HG03342 (cell line): ENCODE data around the gene HLA-DQB1.
"Not testable (repeated sequence)": the region's sequence is repeated elsewhere in the genome, so short reads cannot be mapped to it uniquely, and the experiment has no call there.

Source experiments
- ATAC-seq: cut with Tn5 transposase; IDR thresholded peaks from one replicate; pipeline ENCODE4 v1.9.1; 2021; ENCODE audit warnings: mild to moderate bottlenecking, moderate library complexity; ENCODE audit not compliant: unreplicated experiment

The HLA-DQB1 gene

DNA sequence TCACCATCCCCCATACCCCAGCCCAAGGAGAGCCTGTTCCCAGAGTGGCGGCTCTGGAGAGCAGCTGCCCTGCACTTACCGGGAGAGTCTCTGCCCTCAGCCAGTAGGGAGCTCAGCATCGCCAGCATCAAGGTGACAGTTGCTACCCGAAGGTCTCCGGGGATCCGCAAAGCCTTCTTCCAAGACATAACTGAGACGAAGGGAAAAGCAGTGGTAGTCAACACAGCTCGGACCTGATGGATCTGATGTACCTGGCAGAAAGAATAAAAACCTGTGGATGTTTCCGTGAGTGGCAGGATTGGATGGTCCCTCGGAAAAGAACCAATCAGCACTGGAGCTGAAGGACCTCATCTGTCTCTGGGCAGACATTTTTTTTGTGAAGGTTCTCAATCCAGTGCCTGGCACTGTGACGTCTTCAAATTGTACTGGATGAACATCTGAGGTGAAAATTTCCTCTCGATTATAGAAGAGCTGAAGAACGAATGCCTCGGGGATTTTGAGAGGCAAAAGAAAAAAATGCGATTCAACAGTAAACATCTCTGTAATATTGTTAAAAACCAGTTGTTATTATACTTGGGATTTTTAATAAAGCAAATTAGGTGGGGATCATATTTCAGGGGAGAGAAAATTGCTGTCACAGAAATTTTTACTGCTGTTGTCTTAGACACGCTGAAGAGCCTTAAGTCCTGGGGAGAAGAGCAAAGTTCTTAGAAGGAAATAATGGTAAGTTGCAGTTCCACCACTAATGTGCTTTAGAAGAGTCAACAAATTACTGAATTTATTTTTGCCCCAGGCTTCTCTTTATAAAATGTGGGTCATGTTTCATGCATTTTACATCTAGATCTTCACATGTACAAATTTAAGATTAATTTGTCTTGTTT is at the start of gene HLA-DQB1:
TSS of gene HLA-DQB1 (minus strand) at position 238 of the 881 bp plus-strand sequence. CDS start at position 188, 50 bp downstream.
- ATAC-seq = peak; percentile 63

DNA sequence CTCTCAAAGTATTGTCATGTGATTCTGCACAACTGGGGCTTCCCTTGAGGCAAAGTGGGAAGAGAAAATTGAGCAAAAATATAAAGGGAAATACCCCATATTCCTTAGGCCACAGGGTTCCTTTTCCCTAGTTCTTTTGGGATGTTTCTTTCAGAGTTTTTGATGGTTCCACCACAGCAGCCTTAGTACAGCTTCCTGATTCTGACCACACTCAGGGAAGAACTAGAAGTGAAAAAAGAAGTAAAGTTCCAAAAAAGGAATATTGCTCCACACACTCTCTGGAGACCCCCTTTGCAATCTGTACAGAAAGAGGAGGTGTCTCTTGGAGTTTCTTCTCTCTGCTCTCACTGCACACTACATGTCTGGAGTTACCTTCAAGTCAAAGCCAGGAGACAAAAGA is 46.8 kb upstream of the HLA-DQB1 start:
- no peak for ATAC-seq

DNA sequence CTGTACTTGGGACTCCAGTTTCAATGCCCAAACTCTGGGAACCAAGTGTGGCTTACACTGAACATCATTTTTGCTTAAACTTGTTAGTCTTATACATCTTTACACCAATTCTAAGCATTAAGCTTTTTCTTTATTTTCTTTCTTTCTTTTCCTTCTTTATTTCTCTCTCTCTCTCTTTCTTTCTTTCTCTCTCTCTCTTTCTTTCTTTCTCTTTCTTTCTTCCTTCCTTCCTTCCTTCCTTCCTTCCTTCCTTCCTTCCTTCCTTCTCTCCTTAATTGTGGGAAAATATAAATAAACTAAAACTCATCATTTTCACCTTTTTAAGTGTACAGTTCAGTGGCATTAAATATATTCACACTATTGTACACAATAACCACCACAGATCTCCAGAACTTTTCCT is 43.2 kb upstream of the HLA-DQB1 start:
- ATAC-seq = no peak

DNA sequence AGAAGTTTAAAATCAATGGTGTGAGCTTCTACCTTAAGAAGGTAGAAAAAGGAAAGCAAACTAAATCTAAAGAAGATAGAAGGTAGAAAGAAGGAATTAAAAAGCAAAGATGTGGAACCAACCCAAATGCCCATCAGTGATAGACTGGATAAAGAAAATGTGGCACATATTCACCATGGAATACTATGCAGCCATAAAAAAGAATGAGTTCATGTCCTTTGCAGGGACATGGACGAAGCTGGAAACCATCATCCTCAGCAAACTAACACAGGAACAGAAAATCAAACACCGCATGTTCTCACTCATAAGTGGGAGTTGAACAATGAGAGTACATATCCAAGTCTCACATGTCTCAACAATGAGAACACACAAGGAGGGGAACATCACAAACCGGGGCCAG is 38.7 kb upstream of the HLA-DQB1 start:
- not testable (repeated sequence) for ATAC-seq

DNA sequence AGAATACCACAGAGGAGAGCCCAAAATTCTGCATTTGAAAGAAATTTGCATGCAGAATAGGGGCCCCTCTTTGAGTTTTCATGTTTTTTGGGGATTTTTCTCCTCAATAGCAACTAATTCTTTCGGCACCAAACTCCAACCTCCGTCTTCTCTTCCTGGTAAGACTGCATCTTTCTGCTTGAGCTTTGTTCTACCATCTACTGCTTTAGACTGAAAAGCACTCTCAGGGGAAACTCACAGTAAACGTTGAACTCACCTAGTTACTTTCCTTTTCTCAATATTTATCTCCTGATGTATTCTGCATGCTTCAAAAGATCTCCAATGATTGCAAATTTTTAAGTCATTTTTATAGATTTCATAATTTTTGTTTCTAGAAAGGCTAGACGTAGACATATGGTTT is 36.9 kb upstream of the HLA-DQB1 start:
- no peak for ATAC-seq

DNA sequence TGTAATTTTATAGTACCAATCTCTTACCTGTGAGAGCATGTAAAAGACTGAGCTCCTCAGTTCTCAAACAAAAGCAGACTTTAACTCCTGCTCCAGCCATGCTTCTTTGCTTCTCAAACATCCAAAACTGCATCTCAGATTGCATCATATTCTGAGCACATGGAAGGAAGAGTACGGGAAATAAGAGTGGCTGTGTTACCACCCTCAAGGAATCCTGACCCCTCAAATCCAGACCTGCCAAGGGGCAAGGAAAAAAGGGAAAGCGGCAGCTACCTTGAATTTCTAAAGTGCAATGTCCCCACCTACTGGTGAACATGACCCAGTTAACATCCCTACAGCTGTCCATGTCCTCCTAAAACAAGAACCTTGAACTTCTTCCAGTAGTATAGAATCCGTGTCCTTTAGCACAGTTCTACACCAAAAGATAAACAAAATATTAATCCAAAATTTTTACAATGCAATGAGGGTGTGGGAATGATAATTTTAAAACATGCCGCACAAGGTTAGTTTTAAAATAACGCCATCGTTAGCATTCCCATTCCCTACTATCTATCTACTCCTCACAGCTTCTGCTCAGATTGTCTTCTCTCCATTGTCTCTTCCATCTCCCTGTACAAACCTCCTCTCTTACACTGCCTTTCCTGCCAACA is 34.1 kb upstream of the HLA-DQB1 start:
- ATAC-seq = no peak

DNA sequence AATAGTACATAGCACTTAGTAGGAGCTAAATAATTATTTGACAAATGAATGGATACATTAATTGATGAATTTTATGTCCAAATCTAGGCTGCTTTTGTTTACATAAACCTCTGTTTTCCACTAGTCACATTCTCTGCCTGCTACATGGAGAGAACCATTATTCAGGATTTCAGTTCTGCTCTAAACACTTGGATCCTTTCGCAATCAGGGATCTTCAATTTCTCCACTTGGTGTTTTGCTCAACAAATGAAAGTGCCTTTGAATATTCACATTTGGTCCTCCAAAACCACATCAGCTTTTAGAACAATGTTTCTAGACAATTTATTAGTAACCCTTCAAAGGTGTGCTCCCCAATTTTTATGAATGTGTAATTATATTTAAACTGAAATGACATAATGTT is 30.6 kb upstream of the HLA-DQB1 start:
- no peak for ATAC-seq

DNA sequence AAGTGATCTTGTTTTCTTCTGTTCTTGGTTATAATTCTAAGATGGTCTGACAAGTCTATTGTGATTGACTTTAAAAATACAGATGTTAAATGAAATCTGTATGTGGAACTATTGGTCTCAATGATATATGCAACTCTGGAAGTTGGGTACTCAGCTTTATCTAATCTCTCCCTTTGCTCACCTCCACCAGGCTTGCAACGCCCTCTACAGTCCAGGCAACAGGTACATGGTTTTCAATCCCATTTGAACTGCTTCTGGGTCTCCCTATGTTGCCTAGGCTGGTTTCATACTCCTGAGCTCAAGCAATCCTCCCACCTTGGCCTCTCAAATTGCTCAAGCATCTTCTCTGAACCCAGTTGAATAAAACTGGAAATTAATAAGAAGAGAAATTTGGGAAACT is 25.6 kb upstream of the HLA-DQB1 start:
- peak; percentile 47 for ATAC-seq

DNA sequence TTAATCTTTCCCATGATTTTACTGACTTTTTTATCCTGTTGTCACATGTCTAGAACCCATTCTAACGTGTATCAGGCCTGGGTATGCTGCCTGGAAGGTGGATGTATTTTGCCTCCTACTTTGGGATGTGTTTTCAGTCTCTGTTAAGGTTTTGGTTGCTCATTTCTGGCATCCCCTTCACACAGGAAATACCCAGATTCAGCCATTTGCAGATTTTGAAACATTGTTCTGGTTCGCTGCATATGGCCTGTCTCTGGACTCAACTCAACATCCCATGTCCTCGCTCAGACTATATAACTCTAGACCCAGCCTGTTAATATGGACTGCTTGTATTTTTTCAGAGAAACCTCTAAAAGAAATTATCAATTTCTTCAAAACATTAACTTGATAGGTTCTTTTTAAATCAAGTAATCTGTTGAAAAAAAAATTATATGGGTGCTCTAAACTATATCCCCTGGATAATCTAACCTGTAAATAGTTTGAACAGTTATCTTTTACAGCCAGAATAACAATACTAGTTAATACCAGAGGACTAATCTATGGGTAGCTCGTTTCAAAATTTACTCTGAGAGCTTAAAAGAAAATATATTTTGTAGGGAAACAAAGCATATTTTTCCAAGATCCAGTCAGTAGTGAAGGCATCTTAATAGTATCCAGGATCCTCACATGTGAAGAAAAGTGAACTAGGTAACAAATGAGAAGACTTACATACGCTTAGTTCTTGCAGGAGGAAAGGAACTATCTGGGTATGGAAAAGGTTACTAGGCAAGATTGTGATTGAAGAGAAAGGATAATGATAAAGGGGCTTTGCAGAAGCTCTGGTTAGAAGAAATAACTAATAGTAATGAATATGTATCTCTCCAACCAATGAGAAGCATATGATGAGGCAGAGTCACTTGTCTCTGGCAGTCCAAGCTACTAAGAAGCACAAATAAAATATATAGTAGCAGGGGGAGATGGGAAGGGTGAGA is 23.4 kb upstream of the HLA-DQB1 start:
- no peak for ATAC-seq

DNA sequence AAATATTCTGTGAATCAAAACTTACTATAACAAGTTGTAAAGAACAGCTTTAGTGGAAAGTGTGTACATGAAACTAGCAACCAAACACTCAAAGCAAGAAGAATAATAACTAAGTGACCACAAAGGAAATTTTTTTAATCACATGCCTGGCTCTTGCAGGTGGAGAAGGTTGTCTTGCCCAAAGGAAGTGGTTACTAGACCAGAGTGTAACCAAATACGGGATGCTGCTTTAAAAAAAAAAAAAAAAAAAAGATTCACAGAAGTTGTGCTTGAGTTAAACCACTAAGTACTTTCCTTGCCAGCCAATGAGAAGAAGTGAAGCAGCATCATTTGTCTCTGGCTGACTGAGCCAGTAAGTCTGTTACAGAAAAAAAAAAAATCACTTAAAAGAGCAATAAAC is 19.1 kb upstream of the HLA-DQB1 start:
- ATAC-seq = peak; percentile 81

DNA sequence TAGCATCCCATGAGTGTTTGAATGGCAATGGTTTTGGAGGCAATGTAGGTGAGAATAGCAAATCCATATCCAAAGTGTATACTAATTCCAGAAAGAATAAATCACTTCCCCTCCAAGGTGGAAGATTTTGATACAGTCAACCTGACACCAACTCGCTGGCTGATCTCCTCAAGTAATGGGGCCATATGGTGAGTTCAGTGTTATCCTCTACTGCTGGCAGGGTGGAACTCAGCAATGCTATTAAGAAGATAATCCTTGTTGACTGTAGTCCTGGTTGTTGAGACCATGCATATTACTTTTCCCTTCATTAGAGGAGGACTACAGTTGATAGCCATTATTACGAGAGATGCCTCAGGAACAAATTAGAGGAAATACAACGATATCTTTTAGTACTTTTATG is 17.8 kb upstream of the HLA-DQB1 start:
- ATAC-seq = no peak

DNA sequence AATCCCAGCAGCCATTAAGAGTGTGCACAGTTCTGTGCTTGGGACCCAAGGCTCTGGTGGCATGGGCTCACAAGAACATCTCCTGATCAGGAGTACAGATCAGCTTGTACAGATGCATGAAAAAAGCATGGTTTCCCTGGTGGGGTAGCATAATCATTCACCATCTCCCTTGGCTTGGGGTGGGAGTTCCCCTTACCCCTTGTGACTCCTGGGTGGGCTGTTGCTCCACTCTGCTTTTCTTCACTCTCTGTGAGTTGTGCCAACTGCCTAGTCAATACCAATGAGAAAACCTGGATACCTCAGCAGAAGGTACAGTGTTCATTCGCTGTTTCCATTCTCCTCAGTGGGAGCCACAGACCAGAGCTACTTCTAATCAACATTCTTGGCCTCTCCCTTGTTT is 13.6 kb upstream of the HLA-DQB1 start:
- ATAC-seq = no peak

DNA sequence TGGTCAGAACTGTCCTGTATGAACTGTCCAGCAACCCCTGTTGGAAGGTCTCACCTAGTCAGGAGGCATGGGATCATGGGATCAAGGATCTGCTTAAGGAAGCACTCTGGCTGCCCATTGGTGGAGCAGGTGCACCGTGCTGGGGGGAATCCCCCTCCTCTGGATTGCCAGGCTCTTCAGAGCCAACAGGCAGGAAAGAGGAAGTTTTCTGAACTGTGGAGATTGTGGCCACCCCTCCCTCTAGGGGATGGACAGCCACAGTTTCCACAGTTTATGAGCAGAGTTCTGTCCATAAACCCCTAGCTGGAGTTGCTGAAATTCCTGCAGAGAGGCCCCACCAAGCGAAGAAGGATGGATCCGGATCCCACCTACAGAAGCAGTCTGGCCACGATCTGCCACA is 13.0 kb upstream of the HLA-DQB1 start:
- no peak for ATAC-seq

DNA sequence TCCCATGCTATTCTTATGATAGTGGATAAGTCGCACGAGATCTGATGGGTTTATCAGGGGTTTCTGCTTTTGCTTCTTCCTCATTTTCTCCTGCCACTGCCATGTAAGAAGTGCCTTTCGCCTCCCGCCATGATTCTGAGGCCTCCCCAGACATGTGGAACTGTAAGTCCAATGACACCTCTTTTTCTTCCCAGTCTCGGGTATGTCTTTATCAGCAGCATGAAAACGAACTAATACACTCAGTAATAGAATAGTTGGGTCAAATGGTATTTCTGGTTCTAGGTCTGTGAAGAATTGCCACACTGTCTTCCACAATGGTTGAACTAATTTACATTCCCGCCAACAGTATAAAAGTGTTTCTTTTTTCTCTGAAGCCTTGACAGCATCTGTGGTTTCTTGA is 7.7 kb upstream of the HLA-DQB1 start:
- not testable (repeated sequence) for ATAC-seq

DNA sequence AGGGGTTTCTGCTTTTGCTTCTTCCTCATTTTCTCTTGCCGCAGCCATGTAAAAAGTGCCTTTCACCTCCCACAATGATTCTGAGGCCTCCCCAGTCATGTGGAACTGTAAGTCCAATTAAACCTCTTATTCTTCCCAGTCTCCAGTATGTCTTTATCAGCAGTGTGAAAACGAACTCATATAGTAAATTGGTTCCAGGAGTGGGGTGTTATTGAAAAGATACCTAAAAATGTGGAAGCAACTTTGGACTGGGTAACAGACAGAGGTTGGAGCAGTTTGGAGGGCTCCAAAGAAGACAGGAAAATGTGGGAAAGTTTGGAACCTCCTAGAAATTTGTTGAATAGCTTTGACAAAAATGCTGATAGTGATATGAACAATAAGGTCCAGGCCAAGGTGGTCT is 5.5 kb upstream of the HLA-DQB1 start:
- not testable (repeated sequence) for ATAC-seq

DNA sequence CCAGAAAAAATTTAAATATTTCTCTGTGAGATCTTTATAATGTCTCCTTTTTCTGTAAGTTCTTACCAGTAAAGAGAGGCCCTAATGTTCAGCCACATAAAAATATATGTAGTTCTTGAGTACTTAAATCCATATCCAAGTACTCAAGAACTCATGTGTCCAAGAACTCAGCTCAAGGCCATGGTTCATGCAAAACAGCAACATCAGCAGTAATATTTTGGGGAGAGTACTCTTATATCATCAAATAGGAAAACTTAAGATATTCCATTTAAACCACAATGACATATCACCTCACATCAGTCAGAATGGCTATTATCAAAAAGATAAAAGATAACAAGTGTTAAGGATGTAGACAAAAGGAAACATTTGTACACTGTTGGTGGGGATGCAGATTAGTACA is 3.4 kb upstream of the HLA-DQB1 start:
- no peak for ATAC-seq

DNA sequence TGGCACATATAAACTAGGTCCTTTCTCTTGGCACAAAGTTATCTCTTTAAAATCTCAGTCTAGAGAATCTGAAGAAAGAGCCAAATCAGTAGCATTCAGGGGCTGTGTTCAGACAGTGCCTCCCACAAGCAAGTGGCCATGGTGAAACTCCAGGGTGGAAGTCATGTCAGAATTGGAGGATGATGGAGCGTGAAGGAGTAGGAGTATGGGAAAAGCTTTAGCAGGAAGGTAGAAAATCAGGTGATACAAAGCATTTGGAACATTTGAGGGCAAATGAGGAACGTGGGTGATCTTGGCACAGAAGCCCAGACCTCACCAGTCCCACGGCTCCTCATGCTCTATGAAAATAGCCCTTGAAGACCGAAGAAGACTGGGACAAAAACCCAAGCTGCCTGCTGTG is 2.8 kb upstream of the HLA-DQB1 start:
- ATAC-seq = no peak

DNA sequence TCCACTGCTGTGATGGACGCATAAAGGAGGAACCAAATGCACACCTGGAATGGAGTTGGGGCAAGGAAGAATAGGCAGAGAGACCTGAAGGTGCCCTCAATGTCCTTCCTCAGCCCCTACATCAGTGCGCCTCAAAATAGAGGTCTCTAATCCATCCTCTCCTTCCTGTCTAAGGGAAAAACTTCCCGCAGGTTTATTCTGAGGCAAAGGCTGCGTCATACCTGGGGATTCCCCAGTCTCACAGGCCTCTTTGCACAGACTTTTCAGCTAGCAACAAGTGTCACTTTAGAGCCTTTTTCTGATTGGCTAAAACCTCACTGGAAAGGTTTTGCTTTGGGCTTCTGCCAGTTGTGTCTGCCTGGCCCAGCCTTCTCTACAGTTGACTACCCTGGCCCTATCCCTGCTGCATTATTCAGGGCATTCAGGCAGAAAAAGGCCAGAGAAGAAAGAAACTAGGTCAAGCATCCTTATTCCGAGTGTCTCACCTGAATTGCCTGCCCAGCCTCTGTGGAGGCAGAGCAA is 1.8 kb upstream of the HLA-DQB1 start:
- ATAC-seq = peak; percentile 71

DNA sequence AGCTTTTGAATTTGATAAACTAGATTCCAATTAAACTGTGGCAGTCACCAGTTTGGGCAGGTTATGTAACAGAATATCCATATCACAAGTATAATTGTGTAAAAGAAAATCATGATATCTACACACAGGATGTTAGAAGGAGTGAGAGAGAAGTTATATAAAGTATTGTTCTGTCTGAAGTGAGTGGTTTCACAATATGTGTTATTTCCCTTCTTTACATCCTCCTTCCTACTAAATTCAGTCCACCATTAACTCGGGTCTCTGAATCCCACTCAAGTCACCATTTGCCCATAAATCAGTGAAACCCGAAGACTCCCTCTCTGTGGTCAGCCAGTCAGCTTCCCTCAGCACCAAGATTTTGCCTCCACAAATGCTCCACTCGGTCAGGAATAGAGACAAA is 796 bp downstream of the HLA-DQB1 start:
- ATAC-seq = no peak

DNA sequence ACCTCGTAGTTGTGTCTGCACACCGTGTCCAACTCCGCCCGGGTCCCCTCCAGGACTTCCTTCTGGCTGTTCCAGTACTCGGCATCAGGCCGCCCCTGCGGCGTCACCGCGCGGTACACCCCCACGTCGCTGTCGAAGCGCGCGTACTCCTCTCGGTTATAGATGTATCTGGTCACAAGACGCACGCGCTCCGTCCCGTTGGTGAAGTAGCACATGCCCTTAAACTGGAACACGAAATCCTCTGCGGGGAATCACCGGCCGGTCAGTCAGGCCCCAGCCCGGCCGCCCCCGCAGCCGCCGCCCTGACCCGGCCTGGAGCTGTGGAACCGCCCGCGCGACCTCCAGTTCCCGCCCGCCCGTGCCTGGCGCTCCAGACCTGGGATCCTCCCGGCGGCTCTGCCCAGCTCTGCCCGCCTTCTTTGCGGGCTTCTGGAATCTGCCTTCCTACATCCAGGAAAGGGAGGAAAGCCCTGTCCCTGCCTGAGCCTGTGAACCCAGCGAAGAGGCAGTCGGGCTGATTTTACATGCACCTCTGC is 1.6 kb downstream of the HLA-DQB1 start:
- ATAC-seq = no peak

DNA sequence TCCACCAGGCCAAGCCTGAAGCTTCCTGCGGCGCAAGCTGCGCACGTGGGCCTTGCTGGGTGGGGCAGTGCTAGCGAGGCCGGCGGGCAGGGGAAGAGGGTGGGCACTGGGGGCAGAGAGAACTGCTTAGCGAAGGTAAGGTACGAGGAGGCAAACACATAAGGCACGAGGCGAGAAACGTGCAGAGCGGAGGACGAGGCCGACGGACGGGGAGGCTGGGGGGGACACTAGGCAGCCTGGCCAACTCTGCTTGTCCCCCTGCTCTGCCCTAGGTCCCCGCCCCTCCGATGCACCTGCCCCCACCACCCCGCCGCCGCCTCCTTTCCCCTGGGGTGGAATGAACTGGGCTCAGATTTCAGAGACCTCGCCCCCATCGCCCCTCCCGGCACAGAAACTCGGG is 2.1 kb downstream of the HLA-DQB1 start:
- ATAC-seq = no peak
